Daoy (cell line): ENCODE results near the gene EXOC6B. TPM values are rescaled to one million over a fixed set of nuclear protein-coding genes. Genes with fewer than 3 reads are reported as not detected.
"Not testable (repeated sequence)": the region's sequence is repeated elsewhere in the genome, so short reads cannot be mapped to it uniquely, and the experiment has no call there.

Experiments used
- DNase-seq: peaks from one replicate; pipeline ENCODE4 v3.0.0-alpha.2; 2015; ENCODE audit warnings: low read depth
- total RNA-seq: library from RNA; depleted of rRNA; stranded (reverse); fragments of >200 nt; shearing (Covaris generic); gene quantifications from 2 replicates; pipeline ENCODE4 v1.2.3, GENCODE V29; 2014

The EXOC6B gene
- total RNA-seq, 1 experiment from 2014 or later: 7.6 TPM

- DNase-seq: no peak
Measured at GRCh38 chr2:72681016-72681995, 144.5 kb downstream of the EXOC6B start.

GRCh38 chr2:72678024-72678423, 147.8 kb downstream of the EXOC6B start:
- DNase-seq: no peak

GRCh38 chr2:72676341-72677025, 149.3 kb downstream of the EXOC6B start:
- DNase-seq: no peak

- DNase-seq: no peak
Measured at GRCh38 chr2:72674982-72675915, 150.6 kb downstream of the EXOC6B start.

GRCh38 chr2:72673279-72673678, 152.6 kb downstream of the EXOC6B start:
- DNase-seq: no peak

- DNase-seq: peak; percentile 12
Measured at GRCh38 chr2:72669121-72669520, 156.7 kb downstream of the EXOC6B start.

- no peak for DNase-seq
Measured at GRCh38 chr2:72668647-72669046, 157.2 kb downstream of the EXOC6B start.

GRCh38 chr2:72665448-72665847, 160.4 kb downstream of the EXOC6B start:
- no peak for DNase-seq

GRCh38 chr2:72661985-72662384, 163.8 kb downstream of the EXOC6B start:
- DNase-seq: no peak

- no peak for DNase-seq
Measured at GRCh38 chr2:72649810-72650209, 176.0 kb downstream of the EXOC6B start.

- not testable (repeated sequence) for DNase-seq
Measured at GRCh38 chr2:72641221-72641620, 184.6 kb downstream of the EXOC6B start.

- no peak for DNase-seq
Measured at GRCh38 chr2:72638600-72639211, 187.1 kb downstream of the EXOC6B start.

- no peak for DNase-seq
Measured at GRCh38 chr2:72636210-72636609, 189.6 kb downstream of the EXOC6B start.

- no peak for DNase-seq
Measured at GRCh38 chr2:72630767-72631166, 195.1 kb downstream of the EXOC6B start.

GRCh38 chr2:72629062-72629461, 196.8 kb downstream of the EXOC6B start:
- no peak for DNase-seq

GRCh38 chr2:72627083-72627482, 198.8 kb downstream of the EXOC6B start:
- no peak for DNase-seq

- DNase-seq: no peak
Measured at GRCh38 chr2:72625366-72625765, 200.5 kb downstream of the EXOC6B start.

GRCh38 chr2:72623481-72623880, 202.4 kb downstream of the EXOC6B start:
- DNase-seq: no peak

- peak; percentile 3 for DNase-seq
Measured at GRCh38 chr2:72619626-72620025, 206.2 kb downstream of the EXOC6B start.

GRCh38 chr2:72613931-72614330, 211.9 kb downstream of the EXOC6B start:
- DNase-seq: no peak

- DNase-seq: no peak
Measured at GRCh38 chr2:72612614-72613160, 213.1 kb downstream of the EXOC6B start.
